Inferior parietal cortex (tissue), 1 donor: ENCODE measurements around the gene TMEM143.
"Not testable (repeated sequence)": the region's sequence is repeated elsewhere in the genome, so short reads cannot be mapped to it uniquely, and the experiment has no call there.

ENCODE experiments used
- DNase-seq: peaks from one replicate; pipeline ENCODE4 v3.0.0-alpha.2; 2016; ENCODE audit errors: extremely low spot score

The TMEM143 gene

GRCh38 chr19:48296963-48297734 lies 66.6 kb downstream of the TMEM143 start:
- DNase-seq, result no peak

- no peak for DNase-seq
These were observed 68.3 kb downstream of the TMEM143 start for GRCh38 chr19:48295458-48295857.

DNA sequence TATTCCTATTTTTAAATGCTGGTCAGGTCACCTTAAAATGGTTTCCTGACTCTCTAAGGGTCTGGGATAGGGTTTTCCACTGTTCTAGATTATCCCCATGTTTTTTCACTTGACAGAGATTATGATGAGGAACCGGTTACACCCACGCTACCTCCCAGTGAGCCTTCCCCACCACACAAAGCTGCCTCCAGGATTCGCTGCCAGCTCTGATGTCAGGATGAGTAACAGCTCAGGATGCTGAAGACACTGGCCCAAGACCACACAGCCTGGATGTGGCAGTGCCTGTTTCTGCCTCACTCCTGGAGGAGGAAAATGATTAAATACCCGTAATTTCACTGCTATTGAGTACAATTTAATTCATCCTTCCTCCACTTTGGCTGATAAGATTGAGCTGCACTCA lies 70.9 kb downstream of the TMEM143 start:
- DNase-seq, result no peak

DNA sequence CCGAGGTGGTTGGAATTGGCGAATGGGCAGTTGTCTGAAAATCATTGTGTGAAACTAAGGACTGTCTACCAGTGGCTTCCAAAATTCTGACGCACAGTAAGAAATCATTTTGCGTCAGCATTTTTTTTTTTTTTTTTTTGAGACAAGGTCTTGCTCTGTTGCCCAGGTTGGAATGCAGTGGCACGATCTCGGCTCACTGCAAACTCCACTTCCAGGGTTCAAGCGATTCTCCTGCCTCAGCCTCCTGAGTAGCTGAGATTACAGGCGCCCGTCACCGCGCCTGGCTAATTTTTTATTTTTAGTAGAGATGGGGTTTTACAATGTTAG lies 72.3 kb downstream of the TMEM143 start:
- not testable (repeated sequence) for DNase-seq

- peak; percentile 79 for DNase-seq
These were observed 72.8 kb downstream of the TMEM143 start for GRCh38 chr19:48290771-48291488.

DNA sequence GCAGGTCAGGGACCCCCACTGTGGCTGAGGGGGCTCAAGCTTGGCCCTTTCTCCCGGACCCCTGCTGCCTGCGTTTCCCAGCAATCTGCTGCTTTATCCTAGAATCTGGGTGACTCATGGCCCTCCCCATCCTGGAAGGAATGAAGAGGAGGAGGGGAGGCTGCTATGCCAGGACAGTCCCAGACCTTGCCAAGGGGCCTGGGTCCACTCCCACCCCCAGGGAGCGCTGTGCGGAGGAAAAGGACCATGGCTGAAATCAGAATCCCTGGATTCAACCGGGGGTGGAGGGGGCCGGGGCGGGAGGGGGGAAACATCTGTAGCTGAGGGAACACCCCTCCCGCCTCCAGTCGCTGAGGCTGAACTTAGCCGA lies 73.4 kb downstream of the TMEM143 start:
- DNase-seq, result no peak

DNA sequence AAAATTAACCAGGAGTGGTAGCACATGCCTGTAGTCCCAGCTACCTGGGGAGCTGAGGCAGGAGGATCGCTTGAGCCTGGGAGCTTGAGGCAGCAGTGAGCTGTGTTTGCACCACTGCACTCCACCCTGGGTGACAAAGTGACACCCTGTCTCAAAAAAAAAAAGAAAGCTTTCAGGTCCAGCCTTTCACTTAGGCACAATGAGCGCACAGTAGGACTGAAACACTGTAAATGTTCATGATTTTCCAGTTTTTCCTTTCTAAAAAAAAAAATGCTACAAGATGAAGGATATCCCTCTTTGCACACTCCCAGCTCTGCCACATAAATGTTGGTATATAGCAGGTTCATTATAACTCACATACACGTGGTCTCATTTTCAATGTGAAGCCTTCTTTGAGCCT lies 76.0 kb downstream of the TMEM143 start:
- DNase-seq, result no peak

GRCh38 chr19:48284896-48285295 lies 78.8 kb downstream of the TMEM143 start:
- DNase-seq, result no peak

- DNase-seq, result no peak
These were observed 79.8 kb downstream of the TMEM143 start for GRCh38 chr19:48283908-48284307.
